HG03139 (cell line): ENCODE measurements around the gene NTRK1.

Experiments
- ATAC-seq: cut with Tn5 transposase; IDR thresholded peaks from one replicate; pipeline ENCODE4 v1.9.1; 2021; ENCODE audit not compliant: unreplicated experiment

The NTRK1 gene

DNA sequence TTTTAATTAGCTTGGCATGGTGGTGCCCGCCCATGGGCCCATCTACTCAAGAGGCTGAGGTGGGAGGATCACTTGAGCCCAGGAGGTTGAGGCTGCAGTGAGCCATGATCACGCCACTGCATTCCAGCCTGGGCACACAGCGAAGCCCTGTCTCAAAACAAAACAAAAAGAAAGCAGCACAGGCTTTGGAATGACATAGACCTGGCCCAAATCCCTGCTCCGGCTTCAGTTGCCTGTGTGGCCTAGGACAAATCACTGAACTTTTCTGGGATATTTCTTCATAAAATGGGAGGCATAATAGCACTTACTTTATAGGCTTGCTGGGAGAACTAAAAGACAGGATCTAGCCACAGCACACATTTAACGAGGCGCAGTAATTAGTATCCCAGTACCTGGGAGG lies 35.3 kb downstream of the NTRK1 start:
- no peak for ATAC-seq

DNA sequence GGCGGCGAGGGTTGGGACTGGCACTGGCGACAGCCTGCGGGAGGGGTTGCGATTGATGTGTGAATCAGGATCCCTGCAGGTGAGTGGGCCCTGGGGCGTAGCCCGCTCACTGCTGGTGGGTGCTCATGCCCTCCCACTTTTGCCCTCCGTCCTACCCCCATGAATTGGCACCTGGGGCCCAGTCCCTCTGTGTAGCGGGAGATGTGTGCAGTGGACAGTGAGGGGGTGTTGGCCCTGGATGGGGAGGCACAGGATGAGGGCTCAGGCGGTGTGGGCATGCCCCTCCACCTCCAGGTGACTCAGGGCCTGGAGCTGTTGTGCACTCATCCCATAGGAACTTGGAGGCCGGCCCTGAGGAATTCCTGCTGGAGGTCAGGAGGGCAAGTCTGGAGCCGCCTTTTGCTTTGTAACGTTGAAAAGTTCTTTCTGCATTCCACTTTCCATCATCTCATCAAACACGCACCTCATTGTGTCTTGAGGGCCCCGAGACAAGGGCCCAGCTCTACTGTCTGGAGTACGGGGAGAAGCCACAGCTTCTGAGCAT lies 35.9 kb downstream of the NTRK1 start:
- no peak for ATAC-seq

DNA sequence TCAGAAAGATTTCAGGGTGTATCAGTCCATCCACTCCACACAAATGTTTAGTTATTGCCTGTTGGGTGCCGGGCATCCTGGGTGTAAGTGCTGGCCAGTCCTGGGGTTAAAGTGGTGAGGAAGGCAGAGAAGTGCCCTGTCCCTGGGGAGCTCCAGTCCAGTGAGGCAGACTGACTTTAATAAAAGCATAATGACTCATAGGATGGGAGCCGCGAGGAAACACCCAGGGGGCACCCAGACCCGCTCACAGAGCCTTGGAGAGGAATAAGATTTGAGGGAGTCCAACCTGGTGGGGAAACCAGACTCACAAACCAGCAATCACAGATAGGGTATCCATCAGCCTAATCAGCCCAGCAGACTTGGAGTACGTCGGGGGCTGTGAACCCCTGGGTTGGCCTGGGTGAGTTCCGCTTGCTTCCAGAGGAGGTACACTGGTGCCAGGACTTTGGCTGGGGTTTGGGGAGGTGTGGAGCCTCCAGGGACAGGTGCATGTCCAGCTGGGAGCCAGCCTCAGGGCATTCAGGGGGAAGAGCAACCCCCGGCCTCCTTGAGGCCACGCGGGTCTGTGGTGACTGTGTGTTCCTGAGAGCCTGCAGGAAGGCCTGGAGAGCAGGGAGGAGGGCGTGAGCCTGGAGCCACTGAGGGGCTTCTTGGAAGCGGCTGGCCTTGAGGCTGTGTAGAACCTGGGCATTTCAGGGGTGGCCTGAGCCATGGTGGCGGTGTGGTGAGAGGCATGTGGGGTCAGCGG lies 36.6 kb downstream of the NTRK1 start:
- no peak for ATAC-seq

DNA sequence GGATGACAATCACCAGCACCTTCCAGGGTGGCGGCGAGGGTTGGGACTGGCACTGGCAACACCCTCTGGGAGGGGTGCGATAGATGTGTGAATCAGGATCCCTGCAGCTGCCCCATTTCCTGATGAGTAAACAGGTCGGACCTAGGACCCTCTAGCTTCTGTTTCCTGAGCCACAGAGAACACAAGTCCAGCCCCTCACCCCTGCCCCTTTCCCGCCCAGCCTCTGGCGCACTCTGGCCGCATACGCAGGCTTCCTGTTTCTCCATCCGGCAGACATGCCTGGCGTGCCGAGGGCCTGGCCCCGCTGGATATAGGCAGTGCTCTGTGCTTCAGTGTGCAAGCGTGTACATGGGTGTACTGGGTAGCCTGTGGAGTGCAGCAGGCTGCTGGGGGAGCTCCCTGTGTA lies 37.5 kb downstream of the NTRK1 start:
- ATAC-seq: no peak

DNA sequence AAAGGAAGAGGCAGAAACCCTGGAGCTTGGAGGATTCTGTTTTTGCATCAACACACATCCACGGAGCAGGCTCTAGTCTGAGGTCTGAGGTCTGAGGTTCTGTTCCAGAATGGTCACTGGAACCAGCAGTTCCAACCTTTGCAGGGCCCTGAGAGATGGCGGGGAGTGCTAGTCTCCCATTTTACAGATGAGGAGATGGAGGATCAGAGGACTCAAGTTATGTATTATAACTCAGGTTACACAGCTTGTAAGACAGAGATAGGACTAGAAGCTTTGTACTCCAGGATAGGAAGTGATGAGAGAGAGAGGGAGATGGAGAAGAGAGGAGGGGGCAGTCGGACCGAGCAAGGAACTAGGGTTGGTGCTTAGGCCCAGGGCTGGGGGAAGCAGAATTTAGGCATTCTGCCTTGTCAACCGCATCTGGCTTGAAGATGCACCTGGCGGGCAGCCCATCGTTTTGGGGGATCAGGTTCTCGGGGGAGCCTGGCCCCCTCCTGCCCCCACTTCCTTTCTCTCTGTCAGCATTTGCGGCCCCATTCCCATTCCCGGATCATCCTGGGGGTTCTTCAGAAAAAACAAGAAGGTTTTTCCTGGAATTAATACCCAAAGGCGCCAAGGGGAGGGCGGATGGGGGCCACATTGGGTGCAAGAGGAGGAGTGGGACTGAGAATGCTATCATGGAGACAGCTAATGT lies 38.5 kb downstream of the NTRK1 start:
- no peak for ATAC-seq

DNA sequence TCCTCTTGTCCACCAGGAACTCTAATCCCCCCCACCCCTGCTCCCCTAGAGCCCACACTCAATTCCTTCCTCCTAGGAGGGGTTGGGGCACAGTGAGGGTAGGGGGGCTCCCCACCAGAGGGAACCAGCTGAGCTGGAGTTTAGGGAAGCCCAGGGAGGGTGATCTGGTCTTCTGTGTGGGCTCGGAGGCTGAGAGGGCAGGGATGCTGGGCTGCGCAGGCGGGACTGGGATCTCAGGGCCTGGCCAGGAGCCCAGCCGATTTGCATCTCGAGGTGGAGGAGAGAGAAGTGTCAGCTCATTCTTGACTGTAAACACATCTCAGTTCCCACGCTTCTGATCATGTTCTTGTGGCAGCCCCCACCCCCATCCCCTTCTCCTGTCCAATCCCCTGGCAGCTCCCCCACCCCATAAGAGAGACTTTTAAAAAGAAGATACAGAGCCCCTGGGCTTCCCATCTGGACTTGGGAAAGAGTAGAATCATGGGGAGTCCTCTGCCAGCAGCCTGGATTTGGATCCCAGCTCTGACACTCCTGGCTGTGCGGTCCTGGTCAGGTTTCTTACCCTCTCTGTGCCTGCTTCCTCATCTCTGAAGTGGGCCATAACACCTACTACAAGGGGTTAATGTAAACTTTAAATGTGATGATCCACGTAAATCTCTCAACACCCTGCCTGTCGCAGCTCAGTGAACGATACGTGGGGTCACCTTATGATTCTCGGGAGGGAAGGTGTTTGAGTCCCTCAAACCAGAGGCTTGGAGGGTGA lies 39.5 kb downstream of the NTRK1 start:
- no peak for ATAC-seq

DNA sequence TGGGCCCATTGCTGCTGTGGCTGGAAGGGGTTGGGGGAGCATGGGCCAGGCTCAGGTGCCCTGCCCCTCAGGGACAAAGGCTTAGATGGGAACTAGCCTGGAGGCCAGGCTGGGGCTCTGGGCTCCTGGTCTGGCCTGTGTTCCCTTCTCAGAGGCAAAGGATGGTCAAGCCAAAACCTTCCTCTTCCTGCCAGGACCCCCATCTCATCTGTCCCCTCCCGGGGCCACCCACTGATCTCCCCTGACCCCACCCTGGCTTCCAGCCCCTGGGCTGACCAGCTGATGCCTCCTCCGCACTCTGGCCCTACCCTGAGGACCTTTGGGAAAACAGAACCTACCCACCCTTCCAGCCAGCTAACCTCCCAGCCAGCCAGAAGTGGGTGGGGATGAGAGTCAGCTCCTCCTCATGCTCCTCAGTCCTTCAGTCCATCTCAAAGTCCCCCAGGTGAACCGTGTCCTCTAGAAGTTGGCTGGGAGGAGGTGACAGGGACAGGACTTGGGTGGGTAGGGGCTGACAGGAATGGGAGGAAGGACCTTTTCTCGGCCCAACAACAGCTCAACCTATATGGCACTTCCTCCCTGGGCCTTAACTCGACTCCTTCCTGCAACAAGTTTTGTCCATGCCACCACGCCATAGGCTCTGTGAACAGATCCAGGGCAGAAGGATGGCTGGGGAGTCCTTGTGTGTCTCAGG lies 40.4 kb downstream of the NTRK1 start:
- ATAC-seq: no peak

DNA sequence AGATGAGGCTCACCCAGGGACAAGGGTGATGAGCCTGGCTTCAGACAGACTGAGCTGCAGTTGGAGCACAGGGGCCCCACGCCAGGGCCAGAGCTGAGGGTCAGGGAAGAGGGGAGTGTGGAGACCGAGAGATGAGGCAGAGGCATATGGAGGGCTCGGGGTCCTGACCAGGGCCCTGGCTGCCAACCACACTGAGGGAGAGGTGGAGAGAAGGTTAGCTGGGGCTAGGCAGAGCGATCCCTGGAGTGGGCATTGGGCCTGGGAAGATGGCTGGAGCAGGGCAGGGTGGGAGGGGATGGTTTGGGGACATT lies 40.9 kb downstream of the NTRK1 start:
- ATAC-seq: no peak

DNA sequence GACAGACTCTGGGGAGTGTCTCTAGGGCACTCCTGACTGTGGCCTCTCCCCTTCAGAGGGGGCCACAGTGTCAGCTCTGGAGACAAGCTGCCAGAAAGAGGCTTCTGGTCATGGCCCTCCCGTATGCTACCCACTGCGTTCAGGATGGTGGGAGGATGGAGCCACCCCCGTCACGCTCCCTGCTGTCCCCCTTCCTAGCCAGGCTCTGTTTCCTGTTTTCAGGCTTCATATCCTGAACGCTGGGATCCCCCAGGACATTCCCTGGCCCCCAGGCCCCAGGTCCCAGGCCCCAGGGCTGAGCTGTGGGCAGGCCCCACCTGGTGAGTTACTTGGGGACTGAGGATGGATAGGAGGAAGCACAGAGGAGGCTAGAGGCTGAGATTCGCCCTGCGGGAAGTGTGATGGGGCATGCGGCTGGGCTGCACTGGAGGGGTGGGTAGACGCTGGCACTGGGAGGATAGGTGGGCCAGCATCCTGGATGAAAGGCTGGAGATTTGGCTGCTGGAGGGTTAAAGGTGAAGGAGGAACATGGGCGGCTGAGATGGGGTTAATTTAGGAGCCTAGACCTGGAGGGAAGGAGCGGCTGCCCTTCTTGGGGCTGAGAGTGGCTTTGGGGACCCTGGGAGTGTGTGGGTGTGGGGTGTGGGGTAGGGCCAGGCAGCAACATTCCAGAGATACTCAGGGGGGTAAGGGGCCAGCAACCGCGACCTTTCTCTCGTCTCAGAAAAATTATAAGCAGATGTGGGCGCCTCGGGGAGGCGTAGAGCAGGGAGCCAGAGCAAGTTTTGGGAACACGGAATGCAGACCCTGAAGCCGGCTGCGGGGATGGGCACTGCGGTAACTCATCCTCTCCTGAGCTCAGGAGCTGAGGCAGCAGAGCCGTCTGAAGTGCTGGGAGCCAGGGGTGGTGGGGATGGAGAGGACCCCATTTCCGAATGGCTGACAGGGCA lies 41.6 kb downstream of the NTRK1 start:
- no peak for ATAC-seq

DNA sequence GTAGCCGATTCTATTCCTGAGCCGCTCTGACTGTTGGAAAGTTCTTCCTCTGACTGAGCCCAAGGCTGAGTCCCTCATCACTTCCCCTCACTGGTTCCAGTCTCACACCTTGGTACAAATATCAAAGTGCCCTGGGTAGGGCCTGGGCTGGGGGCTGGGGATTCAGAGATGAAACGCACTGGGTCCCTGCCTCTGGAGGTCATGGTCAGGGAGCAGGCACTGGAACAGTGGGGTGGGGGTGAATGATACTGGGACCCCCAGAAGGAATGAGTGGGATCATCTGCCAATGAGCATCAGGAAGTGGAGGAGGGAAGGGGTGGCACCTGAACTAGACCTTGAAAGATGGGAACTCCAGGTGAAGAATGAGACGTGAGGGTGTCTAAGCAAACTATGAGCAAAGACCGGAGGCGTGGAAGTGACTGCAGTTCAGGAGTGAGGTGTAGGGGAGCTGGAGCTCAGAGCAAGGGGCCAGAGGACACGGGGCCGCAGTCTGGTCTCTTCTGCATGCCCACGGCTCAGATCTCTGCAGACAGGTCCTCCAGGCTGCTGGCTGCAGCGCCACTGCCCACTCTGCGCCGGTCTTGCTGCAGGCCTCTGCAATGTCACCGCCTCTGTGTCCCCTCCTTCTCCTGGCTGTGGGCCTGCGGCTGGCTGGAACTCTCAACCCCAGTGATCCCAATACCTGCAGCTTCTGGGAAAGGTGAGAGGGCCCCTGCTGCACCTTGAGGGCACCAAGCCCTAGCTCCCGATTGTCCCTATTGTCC lies 42.8 kb downstream of the NTRK1 start:
- no peak for ATAC-seq

DNA sequence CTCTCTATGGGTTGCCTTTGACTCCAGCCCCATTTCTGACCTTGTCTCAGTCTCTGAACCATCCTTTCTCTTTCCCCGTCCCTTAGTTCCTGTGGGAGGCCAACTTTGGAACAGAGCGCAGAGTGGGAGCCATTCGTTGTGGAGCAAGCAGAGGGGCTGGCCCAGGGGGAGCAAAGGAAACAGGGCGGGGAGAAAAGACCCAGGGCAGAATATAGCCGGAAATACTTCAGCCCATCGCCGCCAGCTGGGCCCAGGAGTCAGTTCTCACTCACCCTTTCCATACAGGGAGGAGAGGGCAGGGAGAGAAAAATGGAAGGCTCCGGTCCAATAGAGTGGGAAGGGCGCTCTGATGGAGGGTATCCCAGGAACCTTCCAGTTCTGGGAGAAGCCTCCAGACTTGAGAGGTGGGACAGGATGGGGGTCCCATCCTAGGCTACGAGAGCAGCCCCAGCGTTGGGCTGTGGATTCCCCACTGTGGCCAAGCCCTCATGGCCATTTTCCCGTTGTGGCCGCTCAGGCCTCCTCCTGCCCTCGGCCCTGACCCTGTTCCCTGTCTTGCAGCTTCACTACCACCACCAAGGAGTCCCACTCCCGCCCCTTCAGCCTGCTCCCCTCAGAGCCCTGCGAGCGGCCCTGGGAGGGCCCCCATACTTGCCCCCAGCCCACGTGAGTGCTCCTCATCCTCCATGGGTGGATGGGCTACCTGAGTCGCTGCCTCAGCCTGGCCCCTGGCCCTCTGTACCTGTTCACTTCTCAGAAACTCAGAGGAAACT lies 43.7 kb downstream of the NTRK1 start:
- no peak for ATAC-seq

DNA sequence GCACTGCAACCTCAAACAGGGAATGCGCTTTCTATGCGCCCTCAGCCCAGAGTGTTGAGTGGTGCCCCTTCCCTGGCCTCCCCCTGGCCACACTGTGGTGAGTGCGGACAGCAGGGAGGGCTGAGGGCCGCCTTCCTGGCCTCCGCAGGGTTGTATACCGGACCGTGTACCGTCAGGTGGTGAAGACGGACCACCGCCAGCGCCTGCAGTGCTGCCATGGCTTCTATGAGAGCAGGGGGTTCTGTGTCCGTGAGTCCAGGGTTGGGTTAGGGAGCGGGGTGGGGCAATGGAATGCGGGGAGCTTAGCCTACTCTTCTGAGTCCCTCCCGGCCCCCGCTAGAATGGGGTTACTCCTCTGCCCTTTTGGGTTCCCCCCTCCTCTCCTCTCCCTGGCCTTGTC lies 44.5 kb downstream of the NTRK1 start:
- no peak for ATAC-seq

DNA sequence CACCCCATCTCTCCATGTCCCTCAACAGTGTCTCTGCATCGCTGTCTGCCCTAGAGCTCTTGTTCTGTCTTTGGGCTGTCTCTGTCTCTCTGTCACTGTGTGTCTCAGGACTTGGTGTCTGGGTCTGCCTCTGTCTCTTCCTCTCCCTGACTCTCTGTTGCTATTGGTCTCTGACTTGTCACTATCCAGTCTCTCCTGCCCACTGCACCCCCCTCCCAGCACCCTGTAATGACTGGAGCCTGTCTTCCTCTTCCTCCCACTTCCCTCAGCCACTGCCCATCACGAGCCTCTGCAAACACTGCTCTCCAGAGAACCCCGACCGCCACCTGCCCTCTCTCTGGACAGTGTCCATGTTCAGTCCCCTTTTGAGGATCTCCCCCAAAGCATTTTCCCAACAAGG lies 45.0 kb downstream of the NTRK1 start:
- ATAC-seq: no peak

DNA sequence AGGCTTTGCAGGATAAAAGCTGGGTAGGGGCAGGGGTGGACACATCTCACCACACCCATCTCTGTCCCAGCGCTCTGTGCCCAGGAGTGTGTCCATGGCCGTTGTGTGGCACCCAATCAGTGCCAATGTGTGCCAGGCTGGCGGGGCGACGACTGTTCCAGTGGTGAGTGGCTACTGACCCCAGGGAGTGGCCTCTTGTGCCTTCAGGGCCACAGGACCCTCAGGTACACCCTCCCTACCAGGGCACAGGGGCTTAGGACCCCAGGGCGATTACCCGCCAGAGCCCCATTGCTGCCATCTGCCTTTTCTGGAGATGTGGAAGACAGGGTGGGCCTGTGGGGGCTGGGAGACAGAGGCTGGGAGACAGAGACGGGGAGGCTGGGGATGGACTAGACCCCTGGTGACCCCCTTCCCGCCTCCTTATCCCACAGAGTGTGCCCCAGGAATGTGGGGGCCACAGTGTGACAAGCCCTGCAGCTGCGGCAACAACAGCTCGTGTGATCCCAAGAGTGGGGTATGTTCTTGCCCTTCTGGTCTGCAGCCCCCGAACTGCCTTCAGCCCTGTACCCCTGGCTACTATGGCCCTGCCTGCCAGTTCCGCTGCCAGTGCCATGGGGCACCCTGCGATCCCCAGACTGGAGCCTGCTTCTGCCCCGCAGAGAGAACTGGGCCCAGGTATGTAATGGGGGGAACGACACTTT lies 45.7 kb downstream of the NTRK1 start:
- ATAC-seq: no peak

DNA sequence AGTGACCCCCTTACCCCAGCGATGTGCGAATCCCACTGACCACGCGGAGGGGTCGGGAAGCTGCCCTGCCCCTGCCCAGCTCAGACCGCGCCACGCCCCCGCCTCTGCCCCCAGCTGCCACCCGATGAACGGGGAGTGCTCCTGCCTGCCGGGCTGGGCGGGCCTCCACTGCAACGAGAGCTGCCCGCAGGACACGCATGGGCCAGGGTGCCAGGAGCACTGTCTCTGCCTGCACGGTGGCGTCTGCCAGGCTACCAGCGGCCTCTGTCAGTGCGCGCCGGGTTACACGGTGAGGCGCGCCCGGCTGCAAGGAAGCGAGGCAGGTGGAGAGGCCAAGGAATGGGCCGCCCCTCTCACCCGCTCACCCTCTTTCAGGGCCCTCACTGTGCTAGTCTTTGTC lies 47.9 kb downstream of the NTRK1 start:
- ATAC-seq: no peak

DNA sequence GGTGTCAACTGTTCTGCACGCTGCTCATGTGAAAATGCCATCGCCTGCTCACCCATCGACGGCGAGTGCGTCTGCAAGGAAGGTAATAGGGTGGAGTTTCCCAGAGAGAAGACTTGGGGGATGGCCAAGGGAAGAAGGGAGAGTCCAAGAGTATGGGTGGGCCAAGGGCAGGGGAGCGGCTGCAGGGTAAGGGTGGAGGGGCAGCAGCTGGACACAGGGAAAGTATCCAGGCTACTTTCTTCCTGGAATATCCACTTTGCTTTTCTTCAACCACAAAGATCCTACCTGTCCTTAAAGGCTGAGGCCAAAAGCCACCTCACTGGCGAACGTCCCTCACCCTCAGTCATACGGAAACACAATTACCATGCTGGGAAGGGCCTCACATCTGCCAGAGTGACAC lies 48.3 kb downstream of the NTRK1 start:
- no peak for ATAC-seq

DNA sequence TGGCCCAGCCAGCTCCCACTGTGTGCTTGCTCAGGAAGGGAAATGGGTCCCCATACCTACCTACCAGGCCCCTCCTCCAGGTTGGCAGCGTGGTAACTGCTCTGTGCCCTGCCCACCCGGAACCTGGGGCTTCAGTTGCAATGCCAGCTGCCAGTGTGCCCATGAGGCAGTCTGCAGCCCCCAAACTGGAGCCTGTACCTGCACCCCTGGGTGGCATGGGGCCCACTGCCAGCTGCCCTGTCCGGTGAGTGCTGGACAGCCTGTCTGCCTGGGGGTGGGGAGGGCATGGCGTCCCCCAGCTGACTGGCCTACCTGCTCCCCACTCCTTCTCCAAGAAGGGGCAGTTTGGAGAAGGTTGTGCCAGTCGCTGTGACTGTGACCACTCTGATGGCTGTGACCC lies 49.0 kb downstream of the NTRK1 start:
- ATAC-seq: no peak

DNA sequence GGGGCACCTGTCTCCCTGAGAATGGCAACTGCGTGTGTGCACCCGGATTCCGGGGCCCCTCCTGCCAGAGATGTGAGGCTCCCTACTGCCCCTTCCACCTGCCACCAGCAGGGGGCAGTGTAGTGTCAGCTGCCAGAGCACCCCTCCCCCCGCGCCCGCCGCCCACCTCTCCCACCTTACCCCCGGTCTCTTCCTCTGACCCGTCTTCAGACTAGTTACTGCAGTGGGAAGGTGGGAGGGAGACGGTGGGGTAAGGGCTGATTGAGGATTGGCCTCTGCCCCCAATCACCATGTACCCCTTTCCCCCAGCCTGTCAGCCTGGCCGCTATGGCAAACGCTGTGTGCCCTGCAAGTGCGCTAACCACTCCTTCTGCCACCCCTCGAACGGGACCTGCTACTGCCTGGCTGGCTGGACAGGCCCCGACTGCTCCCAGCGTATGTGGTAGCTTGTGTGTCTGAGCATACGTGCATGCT lies 49.7 kb downstream of the NTRK1 start:
- no peak for ATAC-seq
